H9 (cell line): Measurements from ENCODE around the gene ADPRH. TPM values are rescaled to one million over a fixed set of nuclear protein-coding genes. Genes with fewer than 3 reads are reported as not detected.

ENCODE experiments used
- DNase-seq: peaks from one replicate; pipeline ENCODE4 v3.0.0-alpha.2; 2017
- H2AFZ ChIP-seq: one replicate; pipeline ENCODE4 v1.6.1; 2013; ENCODE audit warnings: mild to moderate bottlenecking, low read length, control low read depth, moderate library complexity
- H2AK5ac ChIP-seq: 2 replicates; pipeline ENCODE4 v1.6.1; 2013; ENCODE audit warnings: low read length, control low read depth, mixed read lengths; ENCODE audit not compliant: insufficient read length
- H2BK120ac ChIP-seq: one replicate; pipeline ENCODE4 v1.6.1; 2013; ENCODE audit warnings: low read depth, mild to moderate bottlenecking, low read length, control low read depth, inconsistent platforms; ENCODE audit not compliant: poor library complexity, severe bottlenecking
- H2BK12ac ChIP-seq: 2 replicates; pipeline ENCODE4 v1.6.1; 2013; ENCODE audit warnings: low read length, control low read depth, mixed read lengths, low read depth; ENCODE audit not compliant: insufficient read length
- H2BK15ac ChIP-seq: 2 replicates; pipeline ENCODE4 v1.6.1; 2013; ENCODE audit warnings: low read depth, low read length, control low read depth
- H2BK20ac ChIP-seq: one replicate; pipeline ENCODE4 v1.6.1; 2013; ENCODE audit warnings: low read depth, mild to moderate bottlenecking, low read length, control low read depth, inconsistent platforms; ENCODE audit not compliant: poor library complexity, severe bottlenecking
- H2BK5ac ChIP-seq: 2 replicates; pipeline ENCODE4 v1.6.1; 2013; ENCODE audit warnings: low read length, control low read depth, mixed read lengths; ENCODE audit not compliant: insufficient read length
- H3K14ac ChIP-seq: 2 replicates; pipeline ENCODE4 v1.6.1; 2013; ENCODE audit warnings: low read length, control low read depth; ENCODE audit not compliant: insufficient read depth
- H3K18ac ChIP-seq: 2 replicates; pipeline ENCODE4 v1.6.1; 2013; ENCODE audit warnings: low read depth, mild to moderate bottlenecking, mixed read lengths, low read length, control low read depth; ENCODE audit not compliant: insufficient read length
- H3K23ac ChIP-seq: 2 replicates; pipeline ENCODE4 v1.6.1; 2013; ENCODE audit warnings: low read length, control low read depth, mixed read lengths, low read depth; ENCODE audit not compliant: insufficient read length
- H3K23me2 ChIP-seq: 2 replicates; pipeline ENCODE4 v1.6.1; 2013; ENCODE audit warnings: low read depth, mild to moderate bottlenecking, mixed read lengths, low read length, control low read depth; ENCODE audit not compliant: insufficient read length, poor library complexity, severe bottlenecking
- H3K27ac ChIP-seq: 2 replicates; pipeline ENCODE4 v1.5.1; 2013; ENCODE audit warnings: low read length, control low read depth, mixed read lengths, low read depth; ENCODE audit not compliant: insufficient read length
- H3K27me3 ChIP-seq: 2 replicates; pipeline ENCODE4 v1.6.1; 2013; ENCODE audit warnings: low read length, control low read depth, inconsistent platforms; ENCODE audit not compliant: insufficient read depth
- H3K4ac ChIP-seq: 2 replicates; pipeline ENCODE4 v1.6.1; 2013; ENCODE audit warnings: low read depth, mild to moderate bottlenecking, control low read depth, inconsistent platforms, low read length, moderate library complexity
- H3K4me1 ChIP-seq: 2 replicates; pipeline ENCODE4 v1.6.1; 2013; ENCODE audit warnings: low read length, control low read depth, inconsistent platforms; ENCODE audit not compliant: insufficient read depth
- H3K4me2 ChIP-seq: 2 replicates; pipeline ENCODE4 v1.6.1; 2013; ENCODE audit warnings: low read length, control low read depth, mixed read lengths; ENCODE audit not compliant: insufficient read length, insufficient read depth
- H3K56ac ChIP-seq: 2 replicates; pipeline ENCODE4 v1.6.1; 2013; ENCODE audit warnings: low read depth, mild to moderate bottlenecking, mixed read lengths, low read length, control low read depth; ENCODE audit not compliant: insufficient read length
- H3K79me1 ChIP-seq: 2 replicates; pipeline ENCODE4 v1.6.1; 2013; ENCODE audit warnings: low read depth, mild to moderate bottlenecking, moderate library complexity, low read length, control low read depth, inconsistent platforms; ENCODE audit not compliant: insufficient read depth, poor library complexity, severe bottlenecking
- H3K79me2 ChIP-seq: 2 replicates; pipeline ENCODE4 v1.6.1; 2013; ENCODE audit warnings: low read length, control low read depth, inconsistent platforms; ENCODE audit not compliant: insufficient read depth
- H3K9ac ChIP-seq: 2 replicates; pipeline ENCODE4 v1.6.1; 2013; ENCODE audit warnings: low read length, control low read depth, mixed read lengths; ENCODE audit not compliant: insufficient read length; ENCODE audit errors: extremely low read depth
- H3K9me3 ChIP-seq: one replicate; pipeline ENCODE4 v1.6.1; 2013; ENCODE audit warnings: low read depth, low read length, inconsistent platforms; ENCODE audit not compliant: control insufficient read depth
- H3T11ph ChIP-seq: one replicate; pipeline ENCODE4 v1.6.1; 2013; ENCODE audit warnings: mild to moderate bottlenecking, low read length, control low read depth, inconsistent platforms
- H4K20me1 ChIP-seq: one replicate; pipeline ENCODE4 v1.6.1; 2013; ENCODE audit not compliant: control insufficient read depth, insufficient read length, insufficient read depth
- H4K5ac ChIP-seq: 2 replicates; pipeline ENCODE4 v1.6.1; 2013; ENCODE audit warnings: low read depth, mild to moderate bottlenecking, mixed read lengths, low read length, control low read depth; ENCODE audit not compliant: insufficient read length
- H4K8ac ChIP-seq: replicated peaks from 2 replicates; pipeline ENCODE4 v1.6.1; 2013; ENCODE audit warnings: low read length, control low read depth, mixed read lengths, low read depth; ENCODE audit not compliant: insufficient read length
- H4K91ac ChIP-seq: 2 replicates; pipeline ENCODE4 v1.6.1; 2013; ENCODE audit warnings: low read depth, mild to moderate bottlenecking, moderate library complexity, mixed read lengths, low read length, control low read depth; ENCODE audit not compliant: insufficient read length
- H3K27ac Mint-ChIP-seq, 3 experiments: 2 replicates in 2 of 3; 3 replicates in 1 of 3; pipeline ENCODE4 v1.8.0; 2020 to 2021; ENCODE audit warnings: mixed read lengths in 3 of 3, mild to moderate bottlenecking in 1 of 3, moderate library complexity in 1 of 3
- H3K27me3 Mint-ChIP-seq: 2 replicates; pipeline ENCODE4 v1.8.0; 2021; ENCODE audit warnings: low read depth, mild to moderate bottlenecking, moderate library complexity, mixed read lengths
- H3K36me3 Mint-ChIP-seq, 3 experiments: 2 replicates in 2 of 3; 3 replicates in 1 of 3; pipeline ENCODE4 v1.8.0; 2020 to 2021; ENCODE audit warnings: low read depth in 3 of 3, mixed read lengths in 3 of 3; ENCODE audit not compliant: insufficient read depth in 1 of 3
- H3K4me1 Mint-ChIP-seq, 2 experiments: 2 replicates each; pipeline ENCODE4 v1.8.0; 2020; ENCODE audit warnings: mixed read lengths in 2 of 2
- H3K4me3 Mint-ChIP-seq, 2 experiments: 2 replicates in 1 of 2; 3 replicates in 1 of 2; pipeline ENCODE4 v1.8.0; 2020 to 2021; ENCODE audit warnings: mild to moderate bottlenecking in 2 of 2, mixed read lengths in 2 of 2, moderate library complexity in 1 of 2
- H3K9me3 Mint-ChIP-seq, 2 experiments: 2 replicates in 1 of 2; 3 replicates in 1 of 2; pipeline ENCODE4 v1.8.0; 2020; ENCODE audit warnings: mild to moderate bottlenecking in 2 of 2, mixed read lengths in 2 of 2, moderate library complexity in 1 of 2
- WGBS: extraction: QIAGEN DNeasy Blood & Tissue Kit; methylation state at CpG from one replicate; pipeline ENCODE4 v1.1.7; 2013; ENCODE audit warnings: missing lambda C conversion rate, low lambda C conversion rate, mixed read lengths; ENCODE audit not compliant: insufficient read length; ENCODE audit errors: extremely low coverage; 5-methylcytosine and 5-hydroxymethylcytosine counted together
- total RNA-seq: library from RNA; stranded (reverse); gene quantifications from 2 replicates; pipeline ENCODE4 v1.2.1, GENCODE V29; 2021
- TF ChIP-seq, protein P1 (sequence below): fragments of 200-600 bp; sonication (generic); conservative IDR thresholded peaks from 3 replicates; pipeline ENCODE4 v1.8.0; 2021; ENCODE audit warnings: antibody characterized with exemption, mild to moderate bottlenecking

The ADPRH gene
- total RNA-seq, 1 experiment from 2014 or later = 3.1 TPM

GRCh38 chr3:119635719-119636118, 56.4 kb downstream of the ADPRH start:
- H3K4me1 ChIP-seq = no peaks in the 10 kb centered on the region
- H2BK15ac ChIP-seq = no peak overlapping the region
- Mint-ChIP-seq H3K9me3 (no peaks in the 10 kb centered on the region), H3K4me1 (peaks cover 2 to 10% of the 10 kb centered on the region in 2 experiments; a peak in 1 of 4 replicates), H3K27me3 (no peaks in the 10 kb centered on the region; the same call in 1 of the 2 replicates), H3K36me3 (no peaks in the 10 kb centered on the region; a peak in 1 of 7 replicates), H3K4me3 (no peak overlapping the region), H3K27ac (peak overlapping the region in 1 of 3 experiments; percentile 14; a peak in 1 of 7 replicates)
- H3K4ac ChIP-seq = no peak overlapping the region
- no peak overlapping the region for H2BK120ac ChIP-seq
- H3K27ac ChIP-seq = no peak overlapping the region
- no peak for DNase-seq
- H3K79me2 ChIP-seq = no peaks in the 10 kb centered on the region
- H3K23ac ChIP-seq = no peak overlapping the region
- no peaks in the 10 kb centered on the region for H3K27me3 ChIP-seq
- H3K79me1 ChIP-seq = no peaks in the 10 kb centered on the region
- H3K56ac ChIP-seq = no peak overlapping the region
- TF ChIP-seq, protein P1, sequence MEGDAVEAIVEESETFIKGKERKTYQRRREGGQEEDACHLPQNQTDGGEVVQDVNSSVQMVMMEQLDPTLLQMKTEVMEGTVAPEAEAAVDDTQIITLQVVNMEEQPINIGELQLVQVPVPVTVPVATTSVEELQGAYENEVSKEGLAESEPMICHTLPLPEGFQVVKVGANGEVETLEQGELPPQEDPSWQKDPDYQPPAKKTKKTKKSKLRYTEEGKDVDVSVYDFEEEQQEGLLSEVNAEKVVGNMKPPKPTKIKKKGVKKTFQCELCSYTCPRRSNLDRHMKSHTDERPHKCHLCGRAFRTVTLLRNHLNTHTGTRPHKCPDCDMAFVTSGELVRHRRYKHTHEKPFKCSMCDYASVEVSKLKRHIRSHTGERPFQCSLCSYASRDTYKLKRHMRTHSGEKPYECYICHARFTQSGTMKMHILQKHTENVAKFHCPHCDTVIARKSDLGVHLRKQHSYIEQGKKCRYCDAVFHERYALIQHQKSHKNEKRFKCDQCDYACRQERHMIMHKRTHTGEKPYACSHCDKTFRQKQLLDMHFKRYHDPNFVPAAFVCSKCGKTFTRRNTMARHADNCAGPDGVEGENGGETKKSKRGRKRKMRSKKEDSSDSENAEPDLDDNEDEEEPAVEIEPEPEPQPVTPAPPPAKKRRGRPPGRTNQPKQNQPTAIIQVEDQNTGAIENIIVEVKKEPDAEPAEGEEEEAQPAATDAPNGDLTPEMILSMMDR = no peak
- no peak overlapping the region for H2AFZ ChIP-seq
- H4K91ac ChIP-seq = no peak overlapping the region
- H2AK5ac ChIP-seq = no peak overlapping the region
- no peak overlapping the region for H3K4me2 ChIP-seq
- no peak overlapping the region for H2BK12ac ChIP-seq
- no peaks in the 10 kb centered on the region for H3K23me2 ChIP-seq
- WGBS = no CpG with 5 or more reads among the region's 10 CpGs
- H2BK5ac ChIP-seq = no peak overlapping the region
- no peaks in the 10 kb centered on the region for H3K9me3 ChIP-seq
- H4K8ac ChIP-seq = peak overlapping the region; percentile 77
- H2BK20ac ChIP-seq = no peak overlapping the region
- H3K18ac ChIP-seq = no peak overlapping the region
- H3K9ac ChIP-seq = no peak overlapping the region
- H3K14ac ChIP-seq = no peak overlapping the region
- H3T11ph ChIP-seq = no peak overlapping the region
- no peaks in the 10 kb centered on the region for H4K20me1 ChIP-seq
- H4K5ac ChIP-seq = no peak overlapping the region
